HG03378 (cell line): ENCODE results near the gene MINDY1.

Experiments used
- ATAC-seq: cut with Tn5 transposase; IDR thresholded peaks from one replicate; pipeline ENCODE4 v1.9.1; 2021; ENCODE audit warnings: mild to moderate bottlenecking, moderate library complexity; ENCODE audit not compliant: unreplicated experiment

The MINDY1 gene

GRCh38 chr1:150969626-150970025 lies 37.1 kb downstream of the MINDY1 start:
- no peak for ATAC-seq

- ATAC-seq: no peak
These were observed 38.2 kb downstream of the MINDY1 start for GRCh38 chr1:150968491-150968890.

- no peak for ATAC-seq
These were observed 38.8 kb downstream of the MINDY1 start for GRCh38 chr1:150967936-150968335.

- no peak for ATAC-seq
These were observed 40.7 kb downstream of the MINDY1 start for GRCh38 chr1:150966011-150966410.

- no peak for ATAC-seq
These were observed 41.1 kb downstream of the MINDY1 start for GRCh38 chr1:150965605-150966004.

- ATAC-seq: no peak
These were observed 42.6 kb downstream of the MINDY1 start for GRCh38 chr1:150964164-150964489.

GRCh38 chr1:150963321-150964163 lies 43.2 kb downstream of the MINDY1 start:
- no peak for ATAC-seq

- no peak for ATAC-seq
These were observed 44.9 kb downstream of the MINDY1 start for GRCh38 chr1:150961756-150962155.

GRCh38 chr1:150960646-150961045 lies 46.1 kb downstream of the MINDY1 start:
- ATAC-seq: no peak

- ATAC-seq: no peak
These were observed 49.0 kb downstream of the MINDY1 start for GRCh38 chr1:150957666-150958065.

- no peak for ATAC-seq
These were observed 51.4 kb downstream of the MINDY1 start for GRCh38 chr1:150955280-150955679.

GRCh38 chr1:150954708-150955107 lies 52.0 kb downstream of the MINDY1 start:
- ATAC-seq: no peak
